BE2C (cell line): ENCODE results near the gene CRHBP.

ENCODE experiments used
- DNase-seq: peaks from one replicate; pipeline ENCODE4 v3.0.0-alpha.2; 2020
- H3K27me3 ChIP-seq: fragments of 250-450 bp; sonication (Bioruptor Pico); 2 replicates; pipeline ENCODE4 v1.5.1; 2020; ENCODE audit warnings: mild to moderate bottlenecking
- H3K36me3 ChIP-seq: fragments of 250-450 bp; sonication (Bioruptor Pico); 2 replicates; pipeline ENCODE4 v1.5.1; 2020; ENCODE audit warnings: mild to moderate bottlenecking
- H3K4me1 ChIP-seq: fragments of 250-450 bp; sonication (Bioruptor Pico); 2 replicates; pipeline ENCODE4 v1.5.1; 2020
- H3K4me3 ChIP-seq: 2 replicates; pipeline ENCODE4 v1.5.1; 2011; ENCODE audit warnings: low read depth, low read length
- H3K9me3 ChIP-seq: fragments of 250-450 bp; sonication (Bioruptor Pico); 2 replicates; pipeline ENCODE4 v1.5.1; 2020
- CTCF ChIP-seq: IDR thresholded peaks from 2 replicates; pipeline ENCODE4 v1.5.1; 2012; ENCODE audit warnings: mild to moderate bottlenecking, low read depth, low read length

CRHBP gene

GRCh38 chr5:76926329-76927105 lies 26.3 kb upstream of the CRHBP start:
- Histone ChIP-seq H3K36me3 (no peaks in the 10 kb centered on the region), H3K9me3 (no peaks in the 10 kb centered on the region), H3K4me3 (no peak overlapping the region), H3K4me1 (no peaks in the 10 kb centered on the region), H3K27me3 (peaks cover 10% of the 10 kb centered on the region; the same call in 1 of the 2 replicates)
- DNase-seq = no peak
- TF ChIP-seq CTCF = no peak

GRCh38 chr5:76927961-76928360 lies 24.9 kb upstream of the CRHBP start:
- Histone ChIP-seq H3K4me3 (no peak overlapping the region), H3K27me3 (peaks cover 16% of the 10 kb centered on the region), H3K36me3 (no peaks in the 10 kb centered on the region), H3K9me3 (no peaks in the 10 kb centered on the region), H3K4me1 (no peaks in the 10 kb centered on the region)
- TF ChIP-seq CTCF = no peak
- DNase-seq = no peak

- no peak for TF ChIP-seq CTCF
- Histone ChIP-seq H3K9me3 (no peaks in the 10 kb centered on the region), H3K27me3 (peaks cover 16% of the 10 kb centered on the region), H3K4me1 (no peaks in the 10 kb centered on the region), H3K4me3 (no peak overlapping the region), H3K36me3 (no peaks in the 10 kb centered on the region)
- DNase-seq = no peak
These were observed 22.8 kb upstream of the CRHBP start for GRCh38 chr5:76930083-76930482.

- DNase-seq = no peak
- no peaks in the 10 kb centered on the region for H3K4me1 ChIP-seq
These were observed 14.7 kb upstream of the CRHBP start for GRCh38 chr5:76938177-76938576.

GRCh38 chr5:76941000-76941399 lies 11.8 kb upstream of the CRHBP start:
- H3K9me3 ChIP-seq = no peaks in the 10 kb centered on the region
- no peak for DNase-seq
- TF ChIP-seq CTCF = no peak
- H3K4me3 ChIP-seq = no peak overlapping the region
- H3K36me3 ChIP-seq = no peaks in the 10 kb centered on the region
- peaks cover 18% of the 10 kb centered on the region; the same call in 1 of the 2 replicates for H3K27me3 ChIP-seq
- H3K4me1 ChIP-seq = no peaks in the 10 kb centered on the region

More at GRCh38 chr5:76938177-76938576, 14.7 kb upstream of the CRHBP start:
- no peaks in the 10 kb centered on the region for H3K36me3 ChIP-seq
- no peaks in the 10 kb centered on the region for H3K27me3 ChIP-seq
- H3K9me3 ChIP-seq = no peaks in the 10 kb centered on the region
- H3K4me3 ChIP-seq = no peak overlapping the region
- TF ChIP-seq CTCF = no peak

GRCh38 chr5:76941442-76941841 lies 11.4 kb upstream of the CRHBP start:
- no peak for DNase-seq
- Histone ChIP-seq H3K9me3 (no peaks in the 10 kb centered on the region), H3K4me3 (no peak overlapping the region)

More at GRCh38 chr5:76941442-76941841, 11.4 kb upstream of the CRHBP start:
- peaks cover 22% of the 10 kb centered on the region; the same call in 1 of the 2 replicates for H3K27me3 ChIP-seq
- H3K36me3 ChIP-seq = no peaks in the 10 kb centered on the region
- no peak for TF ChIP-seq CTCF
- no peaks in the 10 kb centered on the region for H3K4me1 ChIP-seq
